GM21526 (cell line): ENCODE measurements around the gene HRH1.

ENCODE experiments used
- ATAC-seq: cut with Tn5 transposase; IDR thresholded peaks from one replicate; pipeline ENCODE4 v1.9.1; 2021; ENCODE audit warnings: moderate library complexity; ENCODE audit not compliant: unreplicated experiment, low FRiP score

HRH1 gene

DNA sequence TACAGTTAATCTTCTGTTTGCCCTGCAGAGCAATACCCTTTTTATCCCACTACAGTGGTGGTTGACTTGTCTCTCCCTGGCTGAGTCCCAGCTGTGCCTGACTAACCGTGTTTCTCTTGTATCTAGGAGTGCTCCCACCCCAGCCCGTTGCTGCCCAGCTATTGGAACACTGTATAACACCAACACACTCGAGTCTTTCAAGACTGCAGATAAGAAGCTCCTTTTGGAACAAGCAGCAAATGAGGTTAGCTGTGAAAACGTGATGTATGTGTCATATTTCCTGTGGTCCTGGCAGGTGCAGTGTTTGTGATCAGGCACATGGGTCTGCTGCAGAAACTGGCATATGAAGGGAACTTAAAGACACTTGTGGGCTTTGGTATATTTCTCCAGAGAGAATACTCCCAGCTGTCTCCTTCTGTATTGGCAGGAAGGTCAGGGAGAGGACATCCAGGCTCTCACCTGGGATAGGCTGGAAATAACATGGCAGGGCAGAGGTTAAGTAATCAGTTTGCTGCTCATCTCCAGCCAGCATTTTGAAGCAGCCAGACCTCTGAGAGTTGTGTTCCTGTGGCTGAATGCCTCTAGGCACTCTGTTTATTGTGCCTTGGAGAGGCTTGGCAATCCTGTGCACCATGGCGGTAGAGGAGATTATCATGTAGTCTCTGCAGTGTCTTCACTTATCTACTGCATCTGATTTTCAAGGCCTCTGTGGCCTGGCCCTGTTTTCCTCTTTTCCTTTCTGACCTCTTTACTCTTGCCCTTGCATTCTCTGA is 152.7 kb downstream of the HRH1 start:
- ATAC-seq = no peak

- no peak for ATAC-seq
Observed at GRCh38 chr3:11307830-11308432, 153.6 kb downstream of the HRH1 start.

DNA sequence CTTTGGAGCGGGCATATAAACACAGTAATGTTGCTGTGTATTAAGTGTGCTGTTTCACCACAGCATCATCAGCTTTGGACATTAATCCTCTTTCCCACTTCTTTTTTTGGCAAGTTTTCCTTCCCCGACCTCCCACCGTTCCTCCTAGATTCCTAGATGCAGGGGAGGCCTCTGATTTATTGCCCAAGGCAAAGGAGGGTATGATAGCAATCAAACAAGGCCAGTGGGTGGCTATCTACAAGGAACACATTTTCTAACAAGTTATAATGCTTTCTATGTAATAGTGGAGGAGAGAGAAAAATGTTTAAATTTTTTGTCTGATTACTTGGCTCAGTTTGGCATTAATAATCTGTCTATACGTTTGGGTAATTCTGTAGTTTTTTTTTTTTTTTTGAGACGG is 156.0 kb downstream of the HRH1 start:
- ATAC-seq = no peak

DNA sequence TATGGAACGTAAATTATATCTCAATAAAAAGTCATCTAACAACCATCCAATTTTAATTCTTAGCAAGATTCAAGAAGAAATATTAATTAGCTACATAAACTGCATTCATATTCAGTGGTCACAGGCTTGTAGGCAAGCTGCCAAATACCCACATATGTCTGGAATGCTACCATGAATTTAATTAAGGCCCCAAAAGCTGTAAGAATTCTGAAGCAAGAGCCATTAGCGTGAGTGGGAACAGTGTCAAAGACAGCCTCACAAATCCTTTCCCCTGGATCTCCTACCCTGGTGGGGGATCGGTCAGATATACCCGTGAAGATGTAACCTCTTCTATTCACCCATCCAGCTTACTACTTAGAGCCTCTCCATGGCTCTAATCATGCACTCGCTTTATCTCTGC is 157.9 kb downstream of the HRH1 start:
- ATAC-seq = no peak
